MM.1S (cell line): Measurements from ENCODE around the gene CCR1.
A peak's percentile ranks its signal among the peaks of the same experiment; 100 is the strongest.

Source experiments
- DNase-seq: peaks from one replicate; pipeline ENCODE4 v3.0.0-alpha.2; 2015
- H2AFZ ChIP-seq: fragments of 300-600 bp; sonication (generic); 2 replicates; pipeline ENCODE4 v1.6.0; 2016; ENCODE audit warnings: antibody characterized with exemption, low read length
- H3F3A ChIP-seq: fragments of 300-600 bp; sonication (generic); 2 replicates; pipeline ENCODE4 v1.6.1; 2016; ENCODE audit warnings: mild to moderate bottlenecking, antibody characterized with exemption, low read length, moderate library complexity, mixed read lengths; ENCODE audit not compliant: insufficient read depth
- H3K27ac ChIP-seq: fragments of 300-600 bp; sonication (generic); 2 replicates; pipeline ENCODE4 v1.5.1; 2016; ENCODE audit warnings: mild to moderate bottlenecking, low read length
- H3K27me3 ChIP-seq: fragments of 300-600 bp; sonication (generic); replicated peaks from 2 replicates; pipeline ENCODE4 v1.6.0; 2016; ENCODE audit warnings: low read length; ENCODE audit not compliant: insufficient read depth
- H3K36me3 ChIP-seq: fragments of 300-600 bp; sonication (generic); replicated peaks from 2 replicates; pipeline ENCODE4 v1.6.1; 2016; ENCODE audit warnings: mild to moderate bottlenecking, low read length, mixed read lengths; ENCODE audit not compliant: insufficient read depth
- H3K4me1 ChIP-seq: fragments of 300-600 bp; sonication (generic); 2 replicates; pipeline ENCODE4 v1.6.1; 2016; ENCODE audit warnings: low read length, mixed read lengths
- H3K4me2 ChIP-seq: fragments of 300-600 bp; sonication (generic); 2 replicates; pipeline ENCODE4 v1.6.0; 2016; ENCODE audit warnings: low read depth, low read length
- H3K4me3 ChIP-seq: fragments of 300-600 bp; sonication (generic); 2 replicates; pipeline ENCODE4 v1.5.1; 2016; ENCODE audit warnings: low read length, mixed read lengths
- H3K79me2 ChIP-seq: fragments of 300-600 bp; sonication (generic); 2 replicates; pipeline ENCODE4 v1.6.1; 2016; ENCODE audit warnings: mixed run types, low read length, mixed read lengths
- H3K9ac ChIP-seq: fragments of 300-600 bp; sonication (generic); 2 replicates; pipeline ENCODE4 v1.6.1; 2016; ENCODE audit warnings: low read length, mixed read lengths
- H3K9me2 ChIP-seq: fragments of 300-600 bp; sonication (generic); replicated peaks from 2 replicates; pipeline ENCODE4 v1.6.1; 2016; ENCODE audit warnings: mild to moderate bottlenecking, low read length, mixed read lengths; ENCODE audit not compliant: insufficient read depth
- H3K9me3 ChIP-seq: fragments of 300-600 bp; sonication (generic); replicated peaks from 2 replicates; pipeline ENCODE4 v1.6.1; 2016; ENCODE audit warnings: mild to moderate bottlenecking, low read length, mixed read lengths; ENCODE audit not compliant: insufficient read depth
- H4K20me1 ChIP-seq: fragments of 300-600 bp; sonication (generic); 2 replicates; pipeline ENCODE4 v1.6.1; 2016; ENCODE audit warnings: mild to moderate bottlenecking, low read length, moderate library complexity, mixed read lengths; ENCODE audit not compliant: insufficient read depth
- CTCF ChIP-seq: fragments of 300-600 bp; sonication (generic); IDR thresholded peaks from 2 replicates; pipeline ENCODE4 v1.5.1; 2016; ENCODE audit warnings: antibody characterized with exemption, low read length, mixed read lengths
- EZH2 ChIP-seq: fragments of 300-600 bp; sonication (generic); optimal IDR thresholded peaks from 2 replicates; pipeline ENCODE3; 2017; ENCODE audit warnings: low read depth, mild to moderate bottlenecking, antibody characterized with exemption, low read length, mixed read lengths
- EZH2phosphoT487 ChIP-seq: fragments of 300-600 bp; sonication (generic); IDR thresholded peaks from 2 replicates; pipeline ENCODE4 v1.6.1; 2018; ENCODE audit warnings: antibody characterized with exemption, low read length

Gene CCR1

GRCh38 chr3:46202535-46202934 lies 5.6 kb downstream of the CCR1 start:
- Histone ChIP-seq H3K27me3 (no peaks in the 10 kb centered on the region), H3K4me2 (no peak overlapping the region), H3K79me2 (peaks cover 78% of the 10 kb centered on the region), H3K9ac (no peak overlapping the region), H3K4me1 (peaks cover 29% of the 10 kb centered on the region), H4K20me1 (no peaks in the 10 kb centered on the region), H3K36me3 (peaks cover 35% of the 10 kb centered on the region), H3K9me2 (no peaks in the 10 kb centered on the region), H3F3A (peaks cover 81% of the 10 kb centered on the region), H3K27ac (peak overlapping the region; percentile 4; the same call in 1 of the 2 replicates), H3K9me3 (no peaks in the 10 kb centered on the region), H3K4me3 (no peak overlapping the region), H2AFZ (no peak overlapping the region)
- no peak for DNase-seq
- TF ChIP-seq EZH2phosphoT487 (no peak), CTCF (no peak)

DNA sequence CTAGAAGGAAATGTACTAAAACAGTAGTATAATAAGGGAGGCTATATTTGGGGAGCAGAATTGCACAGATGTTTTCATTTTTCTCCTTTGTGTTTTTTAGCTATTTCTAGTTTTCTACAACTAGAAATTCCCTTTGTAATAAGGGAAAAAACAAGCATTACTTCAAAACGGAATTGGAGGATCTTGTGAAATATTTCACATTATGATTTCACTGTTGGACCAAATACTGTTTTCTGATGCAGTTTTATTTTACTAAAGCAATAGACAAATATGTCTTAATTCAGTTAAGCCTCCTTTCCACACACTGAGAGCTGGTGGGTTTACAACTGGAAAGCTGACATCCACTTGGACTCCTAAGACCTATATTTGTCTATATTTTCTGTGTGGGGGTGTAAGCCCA lies 7.3 kb downstream of the CCR1 start:
- Histone ChIP-seq H3K36me3 (peaks cover 35% of the 10 kb centered on the region), H3K79me2 (peaks cover 61% of the 10 kb centered on the region), H3K4me1 (peaks cover 27% of the 10 kb centered on the region), H3F3A (peaks cover 64% of the 10 kb centered on the region), H3K9me3 (no peaks in the 10 kb centered on the region), H3K4me2 (no peak overlapping the region), H3K27ac (no peak overlapping the region), H3K9ac (no peak overlapping the region), H4K20me1 (no peaks in the 10 kb centered on the region), H3K4me3 (no peak overlapping the region), H3K9me2 (no peaks in the 10 kb centered on the region), H2AFZ (no peak overlapping the region), H3K27me3 (no peaks in the 10 kb centered on the region)
- TF ChIP-seq EZH2phosphoT487 (no peak), EZH2 (no peak), CTCF (no peak)
- no peak for DNase-seq

DNA sequence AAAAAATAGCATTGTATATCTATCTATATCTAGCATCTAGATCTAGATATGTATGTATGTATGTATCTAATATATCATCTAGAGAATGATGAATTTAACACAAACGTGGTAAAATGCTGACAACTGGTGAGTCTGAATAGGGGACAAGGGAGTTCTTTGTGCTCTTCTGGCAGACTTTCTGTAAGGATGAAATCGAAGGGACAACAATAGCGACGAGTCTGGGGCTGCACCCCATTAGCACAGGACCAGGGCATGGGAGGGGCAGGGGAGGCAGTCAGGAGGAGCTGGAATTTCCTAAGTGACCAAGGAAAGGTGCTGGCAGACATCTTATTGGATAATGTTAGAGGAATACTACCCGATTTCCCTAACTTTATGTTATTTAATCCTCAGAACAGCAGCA lies 7.9 kb downstream of the CCR1 start:
- no peaks in the 10 kb centered on the region for H4K20me1 ChIP-seq
- no peak overlapping the region for H2AFZ ChIP-seq
- no peaks in the 10 kb centered on the region for H3K27me3 ChIP-seq
- no peaks in the 10 kb centered on the region for H3K9me3 ChIP-seq
- no peak for DNase-seq
- peaks cover 58% of the 10 kb centered on the region for H3F3A ChIP-seq
- no peak overlapping the region for H3K9ac ChIP-seq
- H3K79me2 ChIP-seq, result peaks cover 56% of the 10 kb centered on the region
- H3K36me3 ChIP-seq, result peaks cover 35% of the 10 kb centered on the region
- no peaks in the 10 kb centered on the region for H3K9me2 ChIP-seq
- peaks cover 22% of the 10 kb centered on the region for H3K4me1 ChIP-seq
- H3K4me3 ChIP-seq, result no peak overlapping the region
- H3K4me2 ChIP-seq, result no peak overlapping the region
- no peak for TF ChIP-seq EZH2
- TF ChIP-seq CTCF, result no peak
- TF ChIP-seq EZH2phosphoT487, result no peak
- H3K27ac ChIP-seq, result no peak overlapping the region
